HG02642 (cell line): Measurements from ENCODE around the gene HMX3.

Source experiments
- ATAC-seq: cut with Tn5 transposase; IDR thresholded peaks from one replicate; pipeline ENCODE4 v1.9.1; 2021; ENCODE audit warnings: mild to moderate bottlenecking; ENCODE audit not compliant: unreplicated experiment, poor library complexity

HMX3 gene

GRCh38 chr10:123135415-123136141 lies at the start of gene HMX3:
HMX3 (plus strand) TSS chr10:123135970; CDS start chr10:123136051, 81 bp downstream.
- no peak for ATAC-seq

- no peak for ATAC-seq
Observed at GRCh38 chr10:123086281-123086680, 49.5 kb upstream of the HMX3 start.

- no peak for ATAC-seq
Observed at GRCh38 chr10:123087348-123087747, 48.4 kb upstream of the HMX3 start.

GRCh38 chr10:123087786-123088185 lies 48.0 kb upstream of the HMX3 start:
- ATAC-seq: no peak

- ATAC-seq: no peak
Observed at GRCh38 chr10:123092635-123093414, 42.9 kb upstream of the HMX3 start.

- no peak for ATAC-seq
Observed at GRCh38 chr10:123093489-123093888, 42.3 kb upstream of the HMX3 start.

- ATAC-seq: no peak
Observed at GRCh38 chr10:123096452-123096851, 39.3 kb upstream of the HMX3 start.

- ATAC-seq: no peak
Observed at GRCh38 chr10:123097039-123097438, 38.7 kb upstream of the HMX3 start.

GRCh38 chr10:123100030-123100762 lies 35.6 kb upstream of the HMX3 start:
- no peak for ATAC-seq

- no peak for ATAC-seq
Observed at GRCh38 chr10:123101872-123102271, 33.9 kb upstream of the HMX3 start.

- no peak for ATAC-seq
Observed at GRCh38 chr10:123102673-123103072, 33.1 kb upstream of the HMX3 start.

- no peak for ATAC-seq
Observed at GRCh38 chr10:123103944-123104343, 31.8 kb upstream of the HMX3 start.

- no peak for ATAC-seq
Observed at GRCh38 chr10:123109466-123109865, 26.3 kb upstream of the HMX3 start.

GRCh38 chr10:123117644-123118417 lies 17.9 kb upstream of the HMX3 start:
- ATAC-seq: no peak

GRCh38 chr10:123119081-123119480 lies 16.7 kb upstream of the HMX3 start:
- ATAC-seq: no peak

- ATAC-seq: no peak
Observed at GRCh38 chr10:123126246-123126645, 9.5 kb upstream of the HMX3 start.

- no peak for ATAC-seq
Observed at GRCh38 chr10:123129618-123130271, 6.0 kb upstream of the HMX3 start.

GRCh38 chr10:123132576-123133477 lies 2.9 kb upstream of the HMX3 start:
- no peak for ATAC-seq
